ENCODE results near the gene CSNK1G1.
"Not testable (repeated sequence)": the region's sequence is repeated elsewhere in the genome, so short reads cannot be mapped to it uniquely, and the experiment has no call there.

The CSNK1G1 gene

DNA sequence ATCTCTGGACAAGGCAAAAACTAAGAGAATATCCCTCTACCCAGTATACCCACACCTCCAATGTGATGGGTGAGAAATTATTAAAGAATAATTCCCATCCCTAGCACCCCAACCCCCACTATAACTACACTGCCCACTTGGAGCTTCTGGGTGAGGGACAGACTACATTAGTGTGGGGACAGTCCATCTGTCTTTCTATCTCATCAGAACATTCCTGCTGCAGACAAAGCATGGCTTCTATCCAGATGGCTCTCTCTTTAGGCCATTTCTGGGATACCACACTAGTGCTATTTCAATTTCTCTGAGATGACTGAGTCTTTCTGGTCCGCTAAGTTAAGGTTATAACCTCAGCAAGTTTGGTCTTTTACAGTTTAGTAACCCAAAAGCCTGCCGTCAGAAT lies 6.6 kb downstream of the CSNK1G1 start:
- no peak overlapping the region for H3K4me3 ChIP-seq (ENCODE audit: low read depth, low read length)
- TF ChIP-seq, protein P1, sequence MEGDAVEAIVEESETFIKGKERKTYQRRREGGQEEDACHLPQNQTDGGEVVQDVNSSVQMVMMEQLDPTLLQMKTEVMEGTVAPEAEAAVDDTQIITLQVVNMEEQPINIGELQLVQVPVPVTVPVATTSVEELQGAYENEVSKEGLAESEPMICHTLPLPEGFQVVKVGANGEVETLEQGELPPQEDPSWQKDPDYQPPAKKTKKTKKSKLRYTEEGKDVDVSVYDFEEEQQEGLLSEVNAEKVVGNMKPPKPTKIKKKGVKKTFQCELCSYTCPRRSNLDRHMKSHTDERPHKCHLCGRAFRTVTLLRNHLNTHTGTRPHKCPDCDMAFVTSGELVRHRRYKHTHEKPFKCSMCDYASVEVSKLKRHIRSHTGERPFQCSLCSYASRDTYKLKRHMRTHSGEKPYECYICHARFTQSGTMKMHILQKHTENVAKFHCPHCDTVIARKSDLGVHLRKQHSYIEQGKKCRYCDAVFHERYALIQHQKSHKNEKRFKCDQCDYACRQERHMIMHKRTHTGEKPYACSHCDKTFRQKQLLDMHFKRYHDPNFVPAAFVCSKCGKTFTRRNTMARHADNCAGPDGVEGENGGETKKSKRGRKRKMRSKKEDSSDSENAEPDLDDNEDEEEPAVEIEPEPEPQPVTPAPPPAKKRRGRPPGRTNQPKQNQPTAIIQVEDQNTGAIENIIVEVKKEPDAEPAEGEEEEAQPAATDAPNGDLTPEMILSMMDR (IDR thresholded peaks at IDR 0.05; ENCODE audit: insufficient read depth, low read depth, low read length, missing control alignments), result no peak
- DNase-seq (ENCODE audit: low read depth), result no peak

DNA sequence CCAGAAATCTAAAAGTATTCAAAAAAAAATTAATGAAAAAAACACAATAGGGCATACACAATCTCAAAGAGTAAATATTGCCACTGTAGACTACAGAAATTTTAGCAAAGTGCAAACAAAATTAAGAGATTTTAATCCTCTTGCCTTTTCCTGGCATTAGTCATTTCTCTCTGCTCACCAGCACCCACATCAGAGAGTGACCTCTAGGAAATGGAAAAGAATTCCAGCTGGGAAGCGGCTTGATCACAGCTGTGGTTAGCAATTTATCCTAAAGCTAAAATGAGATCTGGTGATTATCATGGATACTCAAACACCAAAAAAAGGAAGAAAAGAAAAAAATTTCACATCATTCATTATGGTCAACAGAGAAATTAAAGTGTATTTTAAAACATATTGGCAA lies 7.5 kb downstream of the CSNK1G1 start:
- TF ChIP-seq, protein P1 (IDR thresholded peaks at IDR 0.05; ENCODE audit: insufficient read depth, low read depth, low read length, missing control alignments), result no peak

DNA sequence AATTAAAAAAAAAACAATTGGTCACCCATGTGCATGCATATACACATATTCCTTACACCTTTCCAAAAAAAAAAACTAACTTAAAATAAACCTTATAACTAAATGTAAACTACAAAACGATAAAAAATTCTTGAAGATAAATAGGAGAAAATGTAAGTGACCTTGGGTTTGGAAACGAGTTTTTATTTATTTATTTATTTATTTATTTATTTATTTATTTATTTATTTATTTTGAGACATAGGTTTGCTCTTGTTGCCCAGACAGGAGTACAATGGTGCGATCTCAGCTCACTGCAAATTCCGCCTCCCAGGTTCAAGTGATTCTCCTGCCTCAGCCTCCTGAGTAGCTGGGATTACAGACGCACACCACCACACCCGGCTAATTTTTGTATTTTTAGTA lies 9.7 kb downstream of the CSNK1G1 start:
- H3K4me3 ChIP-seq (ENCODE audit: low read depth, low read length); DNase-seq (ENCODE audit: low read depth): not testable (repeated sequence)

More for the DNA sequence above, 7.5 kb downstream of the CSNK1G1 start:
- DNase-seq (ENCODE audit: low read depth), result no peak
- no peak overlapping the region for H3K4me3 ChIP-seq (ENCODE audit: low read depth, low read length)

DNA sequence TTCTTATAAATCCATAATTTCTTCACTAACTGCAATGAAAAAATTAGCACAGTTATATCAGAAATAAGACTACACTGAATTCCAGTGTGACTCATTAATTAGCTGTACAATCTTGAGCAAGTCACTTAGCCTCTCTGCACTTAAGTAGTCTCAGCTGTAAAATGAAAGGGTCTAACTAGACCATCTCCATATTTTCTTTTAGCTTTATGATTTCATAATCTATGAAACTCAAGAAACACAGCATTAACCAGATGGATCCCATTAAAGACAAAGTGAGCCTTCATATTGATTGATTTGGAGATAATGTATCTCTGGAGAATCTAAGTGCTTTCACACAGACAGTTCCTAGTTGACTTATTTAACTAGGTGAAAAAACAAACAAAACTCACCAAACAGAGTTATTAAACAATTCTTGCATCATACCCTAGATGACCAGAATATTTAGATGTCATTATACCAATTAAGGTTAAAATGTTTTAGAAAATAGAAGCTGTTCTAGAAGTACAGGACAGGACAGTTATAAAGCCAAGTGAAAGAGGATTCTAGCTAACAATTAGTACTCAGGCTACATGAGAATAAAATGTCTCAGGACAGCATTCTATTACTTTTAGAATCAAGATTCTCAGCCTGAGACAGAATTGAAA lies 11.2 kb downstream of the CSNK1G1 start:
- TF ChIP-seq, protein P1 (IDR thresholded peaks at IDR 0.05; ENCODE audit: insufficient read depth, low read depth, low read length, missing control alignments), result no peak
- DNase-seq (ENCODE audit: low read depth), result no peak
- H3K4me3 ChIP-seq (ENCODE audit: low read depth, low read length), result no peak overlapping the region

DNA sequence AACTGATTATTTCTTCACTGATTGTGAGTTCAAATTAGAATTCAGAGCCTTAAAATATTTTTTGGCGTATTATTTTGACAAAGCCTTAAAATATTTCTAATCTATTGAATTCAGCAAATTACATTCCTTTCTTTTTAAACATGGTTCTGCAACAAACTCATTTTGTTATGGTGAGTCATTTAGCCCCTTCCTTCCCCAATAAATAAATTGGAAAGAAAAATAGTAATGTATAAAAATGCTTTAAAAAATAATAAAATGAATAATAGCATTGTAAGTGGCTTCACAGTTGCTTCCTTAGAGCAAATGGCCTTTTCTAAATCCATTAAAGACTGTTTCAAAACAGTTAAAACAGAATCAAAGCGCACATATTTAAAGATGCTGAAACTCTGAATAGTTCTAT lies 12.1 kb downstream of the CSNK1G1 start:
- TF ChIP-seq, protein P1 (IDR thresholded peaks at IDR 0.05; ENCODE audit: insufficient read depth, low read depth, low read length, missing control alignments), result no peak
- no peak for DNase-seq (ENCODE audit: low read depth)
- no peak overlapping the region for H3K4me3 ChIP-seq (ENCODE audit: low read depth, low read length)

DNA sequence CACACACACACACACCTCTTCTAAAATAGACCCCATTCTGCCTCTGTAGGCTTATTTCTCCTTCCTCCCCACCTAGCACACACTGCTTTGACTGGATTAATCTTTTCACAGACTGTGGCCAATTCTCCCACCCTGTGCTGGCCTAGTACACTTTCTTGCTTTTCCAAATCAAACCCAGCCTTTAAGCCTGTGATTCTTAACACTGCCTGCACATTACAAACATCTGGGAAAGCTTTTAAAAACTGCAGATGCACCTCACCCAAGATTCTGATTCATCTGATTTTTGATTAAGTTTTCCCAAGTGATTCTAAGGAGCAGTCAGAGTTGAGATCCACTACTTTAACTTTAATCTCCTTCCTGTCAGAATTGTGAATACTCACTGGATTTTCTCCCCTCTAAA lies 12.8 kb downstream of the CSNK1G1 start:
- H3K4me3 ChIP-seq (ENCODE audit: low read depth, low read length), result no peak overlapping the region
- TF ChIP-seq, protein P1 (IDR thresholded peaks at IDR 0.05; ENCODE audit: insufficient read depth, low read depth, low read length, missing control alignments), result no peak
- no peak for DNase-seq (ENCODE audit: low read depth)

DNA sequence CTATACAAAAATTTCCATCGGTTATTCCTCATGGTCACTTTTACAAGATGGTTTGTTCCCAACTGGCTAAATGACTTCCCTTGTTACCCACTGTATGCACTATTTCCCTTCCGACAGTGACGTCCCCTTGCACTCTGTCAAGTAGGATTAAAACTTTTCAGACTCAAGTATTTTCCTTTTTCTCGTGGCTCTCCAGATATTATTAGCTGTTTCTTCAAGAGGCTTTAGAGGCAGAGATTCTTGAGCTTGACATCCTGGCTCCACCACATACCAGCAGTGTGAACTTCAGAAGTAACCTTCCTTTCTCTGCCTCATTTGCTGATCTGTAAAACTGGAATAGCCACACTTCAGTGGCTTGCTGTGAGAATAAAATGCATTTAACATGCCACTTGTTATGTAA lies 14.0 kb downstream of the CSNK1G1 start:
- TF ChIP-seq, protein P1 (IDR thresholded peaks at IDR 0.05; ENCODE audit: insufficient read depth, low read depth, low read length, missing control alignments), result no peak
- no peak for DNase-seq (ENCODE audit: low read depth)
- no peak overlapping the region for H3K4me3 ChIP-seq (ENCODE audit: low read depth, low read length)

Measured in GM12865 (cell line).